ENCODE measurements around the gene TEP1. TPM values are rescaled to one million over a fixed set of nuclear protein-coding genes. Genes with fewer than 3 reads are reported as not detected.

TEP1 gene
- total and polyA plus RNA-seq, 12 donors = 8.7 to 59.8 (median 30.8) TPM

DNA sequence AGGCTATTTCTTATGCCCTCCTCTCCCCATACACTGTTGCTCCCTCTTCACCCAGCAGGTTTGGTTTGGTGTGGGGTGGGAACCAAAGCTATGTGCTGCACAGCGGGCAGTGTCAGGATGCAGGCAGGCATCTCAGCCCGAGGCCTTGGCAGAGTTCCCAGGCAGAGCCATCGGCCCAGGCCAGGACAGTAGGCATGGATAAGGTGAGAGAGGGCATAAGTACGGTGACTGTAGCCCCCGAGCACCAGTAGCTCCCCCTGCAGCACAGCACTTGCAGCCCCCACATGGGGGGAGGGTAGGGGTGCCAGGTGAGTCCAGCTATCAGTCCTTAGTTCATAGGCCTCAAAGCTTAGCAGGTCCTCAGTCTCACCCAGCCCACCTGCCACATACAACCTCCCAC, 15.5 kb upstream of the TEP1 start:
- no peaks in the 10 kb centered on the region for H3K36me3 ChIP-seq (replicated peaks in 1 of 2)

DNA sequence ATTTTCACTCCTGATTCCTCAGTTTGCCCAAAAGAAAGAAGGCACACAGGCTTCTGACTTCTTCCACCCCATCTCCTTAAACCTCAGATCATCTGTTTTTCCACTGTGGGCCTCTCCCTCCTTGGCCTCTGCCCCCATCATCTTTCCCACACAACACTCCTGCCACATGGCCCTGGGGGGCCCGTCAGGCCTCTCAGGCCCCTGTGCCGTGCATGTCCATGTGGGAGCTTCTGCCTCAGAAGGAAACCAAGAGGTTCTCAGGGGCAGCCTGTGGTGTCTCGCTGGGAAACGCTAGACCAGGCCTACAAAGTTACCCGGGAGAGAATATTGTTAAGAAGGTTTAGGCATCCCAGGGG, 14.7 kb upstream of the TEP1 start:
- no peak for DNase-seq
- 64 to 75% (median 74%) methylated on average over 5 of the region's 5 CpGs for WGBS, 4 donors
- Histone ChIP-seq H3K36me3 (replicated peaks in 1 of 2) (no peaks in the 10 kb centered on the region), H3K4me3 (no peak overlapping the region), H3K27me3 (no peaks in the 10 kb centered on the region), H3K9me3 (replicated peaks in 1 of 3) (no peaks in the 10 kb centered on the region), H3K27ac (peak overlapping the region in 2 of 5 donors; percentile 24 to 45), H3K4me1 (replicated peaks in 1 of 2) (no peaks in the 10 kb centered on the region)
- no peak for TF ChIP-seq POLR2A (IDR thresholded peaks at IDR 0.05)
- TF ChIP-seq, protein P1, sequence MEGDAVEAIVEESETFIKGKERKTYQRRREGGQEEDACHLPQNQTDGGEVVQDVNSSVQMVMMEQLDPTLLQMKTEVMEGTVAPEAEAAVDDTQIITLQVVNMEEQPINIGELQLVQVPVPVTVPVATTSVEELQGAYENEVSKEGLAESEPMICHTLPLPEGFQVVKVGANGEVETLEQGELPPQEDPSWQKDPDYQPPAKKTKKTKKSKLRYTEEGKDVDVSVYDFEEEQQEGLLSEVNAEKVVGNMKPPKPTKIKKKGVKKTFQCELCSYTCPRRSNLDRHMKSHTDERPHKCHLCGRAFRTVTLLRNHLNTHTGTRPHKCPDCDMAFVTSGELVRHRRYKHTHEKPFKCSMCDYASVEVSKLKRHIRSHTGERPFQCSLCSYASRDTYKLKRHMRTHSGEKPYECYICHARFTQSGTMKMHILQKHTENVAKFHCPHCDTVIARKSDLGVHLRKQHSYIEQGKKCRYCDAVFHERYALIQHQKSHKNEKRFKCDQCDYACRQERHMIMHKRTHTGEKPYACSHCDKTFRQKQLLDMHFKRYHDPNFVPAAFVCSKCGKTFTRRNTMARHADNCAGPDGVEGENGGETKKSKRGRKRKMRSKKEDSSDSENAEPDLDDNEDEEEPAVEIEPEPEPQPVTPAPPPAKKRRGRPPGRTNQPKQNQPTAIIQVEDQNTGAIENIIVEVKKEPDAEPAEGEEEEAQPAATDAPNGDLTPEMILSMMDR (IDR thresholded peaks at IDR 0.05) = no peak
- intact Hi-C loops (cut with DNase I) = no loop called here

More for the DNA sequence above, 15.5 kb upstream of the TEP1 start:
- intact Hi-C loops (cut with DNase I) = no loop called here
- no peak overlapping the region for H3K27ac ChIP-seq
- no peaks in the 10 kb centered on the region for H3K4me1 ChIP-seq (replicated peaks in 1 of 2)
- DNase-seq = no peak
- no peak for TF ChIP-seq POLR2A (IDR thresholded peaks at IDR 0.05)
- TF ChIP-seq, protein P1 (IDR thresholded peaks at IDR 0.05) = no peak
- H3K27me3 ChIP-seq = no peaks in the 10 kb centered on the region
- 23 to 55% (median 39%) methylated on average over 3 to 5 of the region's 5 CpGs for WGBS, 4 donors
- H3K4me3 ChIP-seq = no peak overlapping the region
- no peaks in the 10 kb centered on the region for H3K9me3 ChIP-seq (replicated peaks in 1 of 3)

DNA sequence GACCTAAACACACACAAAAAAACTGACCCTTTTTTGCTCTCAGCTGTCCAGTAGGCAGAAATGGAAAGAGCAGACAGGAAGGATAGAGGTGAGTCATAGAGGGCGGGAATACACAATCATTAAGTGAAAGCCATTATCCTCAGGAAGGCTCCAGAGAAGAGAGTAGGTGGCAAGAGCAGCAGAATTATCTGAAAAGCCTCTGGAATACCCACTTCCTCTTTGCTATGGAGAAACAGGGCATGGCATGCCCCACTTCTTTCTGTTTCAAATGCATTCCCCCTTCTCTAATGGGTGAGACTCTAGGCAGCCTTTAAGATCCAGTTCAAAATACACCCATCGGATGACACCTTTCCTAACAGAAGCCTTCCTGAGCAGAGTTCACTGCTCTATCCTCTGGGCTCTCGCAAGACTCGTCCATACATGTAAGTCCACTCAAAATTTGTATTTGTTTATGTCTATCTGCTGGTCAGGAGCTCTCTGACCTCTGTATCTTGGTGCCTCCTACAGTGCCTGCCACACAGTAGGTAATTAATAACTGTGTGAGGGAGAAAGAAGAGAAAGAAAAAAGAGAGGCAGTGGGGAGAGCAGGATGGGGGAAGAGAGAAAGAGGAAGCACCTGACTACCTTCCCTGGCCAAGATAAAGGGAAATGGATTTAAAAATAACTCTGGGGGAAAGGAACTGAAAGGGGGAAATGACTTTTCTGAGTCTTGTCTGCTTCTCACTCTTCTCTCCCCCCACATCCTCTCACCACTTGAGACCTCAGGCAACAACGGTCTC, 14.1 kb upstream of the TEP1 start:
- DNase-seq = peak in 1 of 7 donors; percentile 12
- Histone ChIP-seq H3K4me1 (replicated peaks in 1 of 2) (no peaks in the 10 kb centered on the region), H3K36me3 (replicated peaks in 1 of 2) (no peaks in the 10 kb centered on the region), H3K27me3 (no peaks in the 10 kb centered on the region), H3K9me3 (replicated peaks in 1 of 3) (no peaks in the 10 kb centered on the region), H3K4me3 (peak overlapping the region in 1 of 4 donors; percentile 17), H3K27ac (peak overlapping the region in 2 of 5 donors; percentile 45 to 57)
- intact Hi-C loops (cut with DNase I) = no loop called here
- TF ChIP-seq POLR2A (IDR thresholded peaks at IDR 0.05) = no peak
- TF ChIP-seq, protein P1 (IDR thresholded peaks at IDR 0.05) = no peak
- 59 to 65% (median 59%) methylated on average over 5 of the region's 5 CpGs for WGBS, 4 donors

DNA sequence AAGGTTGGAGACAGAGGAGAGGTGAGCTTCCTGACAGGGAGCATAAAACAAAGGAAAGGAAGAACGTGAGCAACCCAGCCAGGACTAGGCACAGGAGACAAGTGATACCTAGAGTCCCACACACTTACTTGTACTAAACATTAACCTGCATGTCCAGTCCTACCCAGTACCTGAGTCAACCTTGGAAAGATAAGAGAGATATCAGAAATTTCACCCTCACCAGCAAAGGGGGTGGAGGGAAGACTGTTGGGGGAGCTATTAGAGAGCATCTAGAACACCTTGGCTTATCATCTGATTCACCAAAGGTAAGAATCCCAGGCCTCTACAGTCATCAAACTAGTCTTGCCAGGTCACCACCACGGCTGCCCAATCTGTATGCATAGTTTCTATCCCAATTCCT, 11.6 kb upstream of the TEP1 start:
- no peaks in the 10 kb centered on the region for H3K27me3 ChIP-seq
- WGBS, 4 donors = 22 to 33% (median 28%) methylated on average over 2 of the region's 2 CpGs
- H3K4me3 ChIP-seq = no peak overlapping the region
- H3K36me3 ChIP-seq (replicated peaks in 1 of 2) = no peaks in the 10 kb centered on the region
- H3K9me3 ChIP-seq (replicated peaks in 1 of 3) = no peaks in the 10 kb centered on the region
- no peak for DNase-seq
- no peak overlapping the region for H3K27ac ChIP-seq
- intact Hi-C loops (cut with DNase I) = no loop called here
- no peaks in the 10 kb centered on the region for H3K4me1 ChIP-seq (replicated peaks in 1 of 2)
- TF ChIP-seq, protein P1 (IDR thresholded peaks at IDR 0.05) = no peak
- TF ChIP-seq POLR2A (IDR thresholded peaks at IDR 0.05) = no peak
